GM12878 (cell line): ENCODE measurements around the gene GOLGA6L7.
"Not testable (repeated sequence)": the region's sequence is repeated elsewhere in the genome, so short reads cannot be mapped to it uniquely, and the experiment has no call there.

Source experiments
- EP300 ChIP-seq, 2 experiments: fragments of 150-350 bp in 1 of 2; IDR thresholded peaks; 2 replicates each; pipeline ENCODE4 v1.6.1; 2011 to 2012; ENCODE audit warnings: low read depth in 2 of 2, low read length in 2 of 2, borderline replicate concordance in 1 of 2, improper control_type of control experiment in 1 of 2, inconsistent platforms in 1 of 2; ENCODE audit not compliant: control insufficient read depth in 1 of 2
- PML ChIP-seq: IDR thresholded peaks from 2 replicates; pipeline ENCODE4 v1.6.1; 2012; ENCODE audit warnings: low read length, inconsistent platforms
- POLR2A ChIP-seq: IDR thresholded peaks from 2 replicates; pipeline ENCODE4 v1.6.1; 2011; ENCODE audit warnings: low read depth, mild to moderate bottlenecking, low read length
- RB1 ChIP-seq: fragments of 450-650 bp; formaldehyde crosslinking; IDR thresholded peaks from 2 replicates; pipeline ENCODE4 v1.6.1; 2017; ENCODE audit warnings: mild to moderate bottlenecking, borderline replicate concordance
- RCOR1 ChIP-seq: conservative IDR thresholded peaks from 2 replicates; pipeline ENCODE4 v1.6.1; 2012; ENCODE audit warnings: low read depth, low read length, improper control_type of control experiment
- TARDBP ChIP-seq: IDR thresholded peaks from 2 replicates; pipeline ENCODE4 v1.6.1; 2016; ENCODE audit warnings: borderline replicate concordance
- YY1 ChIP-seq: IDR thresholded peaks from 2 replicates; pipeline ENCODE4 v1.6.1; 2011; ENCODE audit warnings: low read depth, mild to moderate bottlenecking, low read length
- TF ChIP-seq, protein P1 (sequence below), 3 experiments: IDR thresholded peaks in 2 of 3; conservative IDR thresholded peaks in 1 of 3; 2 replicates each; pipeline ENCODE4 v1.5.1; 2011; ENCODE audit warnings: low read depth in 3 of 3, low read length in 3 of 3, mild to moderate bottlenecking in 3 of 3, control low read depth in 2 of 3, moderate library complexity in 2 of 3, inconsistent platforms in 1 of 3, mixed read lengths in 1 of 3; ENCODE audit not compliant: control insufficient read depth in 2 of 3, insufficient read depth in 1 of 3; ENCODE audit errors: extremely low read depth in 1 of 3

DNA sequence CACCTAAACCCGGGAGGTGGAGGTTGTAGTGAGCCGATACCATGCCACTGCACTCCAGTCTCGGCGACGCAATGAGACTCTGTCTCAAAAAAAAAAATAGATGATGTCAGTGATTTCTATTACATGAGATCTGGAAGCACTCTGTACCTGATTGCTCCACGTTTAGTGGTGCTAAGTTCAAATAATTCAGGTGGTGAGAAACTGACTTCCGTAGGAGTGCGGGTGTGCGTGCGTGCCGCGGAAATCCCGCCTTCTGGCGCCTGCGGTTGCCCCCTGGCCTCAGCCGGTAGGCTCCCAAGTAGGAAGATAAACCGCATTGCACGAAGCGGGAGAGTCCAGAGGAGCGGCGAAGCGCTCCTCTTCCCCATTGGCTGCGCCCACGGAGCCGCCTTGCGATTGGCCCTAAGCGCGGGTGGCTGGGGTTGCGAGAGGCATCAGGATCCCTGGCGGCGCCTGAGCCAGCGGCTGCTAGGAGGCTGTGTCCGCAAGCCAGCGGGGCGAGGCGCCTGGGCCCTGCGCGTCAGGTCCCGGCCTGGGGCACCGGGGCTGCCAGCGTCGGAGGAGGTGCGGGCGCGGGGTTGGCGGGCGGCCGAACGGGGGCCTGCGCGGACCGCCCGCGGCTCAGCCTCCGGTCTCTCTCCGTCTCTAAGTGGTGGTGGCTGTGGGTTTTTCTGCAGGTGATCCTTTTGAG, 16.4 kb downstream of the GOLGA6L7 start:
- TF ChIP-seq RB1; POLR2A; TARDBP; EP300 (IDR thresholded peaks at IDR 0.05; ENCODE audit: borderline replicate concordance in 1 of 2, control insufficient read depth in 1 of 2, low read depth in 2 of 2, low read length in 2 of 2); YY1; RCOR1; PML: not testable (repeated sequence)
- TF ChIP-seq, protein P1, sequence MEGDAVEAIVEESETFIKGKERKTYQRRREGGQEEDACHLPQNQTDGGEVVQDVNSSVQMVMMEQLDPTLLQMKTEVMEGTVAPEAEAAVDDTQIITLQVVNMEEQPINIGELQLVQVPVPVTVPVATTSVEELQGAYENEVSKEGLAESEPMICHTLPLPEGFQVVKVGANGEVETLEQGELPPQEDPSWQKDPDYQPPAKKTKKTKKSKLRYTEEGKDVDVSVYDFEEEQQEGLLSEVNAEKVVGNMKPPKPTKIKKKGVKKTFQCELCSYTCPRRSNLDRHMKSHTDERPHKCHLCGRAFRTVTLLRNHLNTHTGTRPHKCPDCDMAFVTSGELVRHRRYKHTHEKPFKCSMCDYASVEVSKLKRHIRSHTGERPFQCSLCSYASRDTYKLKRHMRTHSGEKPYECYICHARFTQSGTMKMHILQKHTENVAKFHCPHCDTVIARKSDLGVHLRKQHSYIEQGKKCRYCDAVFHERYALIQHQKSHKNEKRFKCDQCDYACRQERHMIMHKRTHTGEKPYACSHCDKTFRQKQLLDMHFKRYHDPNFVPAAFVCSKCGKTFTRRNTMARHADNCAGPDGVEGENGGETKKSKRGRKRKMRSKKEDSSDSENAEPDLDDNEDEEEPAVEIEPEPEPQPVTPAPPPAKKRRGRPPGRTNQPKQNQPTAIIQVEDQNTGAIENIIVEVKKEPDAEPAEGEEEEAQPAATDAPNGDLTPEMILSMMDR (IDR thresholded peaks at IDR 0.05 in 2 of 3, conservative IDR thresholded peaks at IDR 0.05 in 1 of 3; ENCODE audit: control insufficient read depth in 2 of 3, extremely low read depth in 1 of 3, insufficient read depth in 1 of 3, low read depth in 3 of 3, low read length in 3 of 3), result not testable (repeated sequence)
